Calu3 (cell line): ENCODE data around the gene ZNF443. TPM values are rescaled to one million over a fixed set of nuclear protein-coding genes. Genes with fewer than 3 reads are reported as not detected.

Experiments used
- BruUV-seq: library from RNA; stranded (reverse); fragments of 400-500 nt; replicated peaks from 2 replicates; lab custom pipeline; 2021; lab: Mats Ljungman, UMichigan
- CTCF ChIA-PET: fragments of 300-600 bp; sonication (Branson Sonifier 250); formaldehyde crosslinking; loops from one replicate; lab custom pipeline; 2022; ENCODE audit warnings: antibody characterized with exemption; lab: Charles Lee
- DNase-seq: peaks from one replicate; pipeline ENCODE4 v3.0.0; 2022
- H3K27ac Mint-ChIP-seq: one replicate; pipeline ENCODE4 v1.8.0; 2022; ENCODE audit warnings: mixed read lengths; ENCODE audit not compliant: unreplicated experiment
- H3K27me3 Mint-ChIP-seq: one replicate; pipeline ENCODE4 v1.8.0; 2022; ENCODE audit warnings: mixed read lengths; ENCODE audit not compliant: unreplicated experiment
- H3K36me3 Mint-ChIP-seq: one replicate; pipeline ENCODE4 v1.8.0; 2022; ENCODE audit warnings: mild to moderate bottlenecking, moderate library complexity, mixed read lengths; ENCODE audit not compliant: insufficient read depth, unreplicated experiment
- H3K4me1 Mint-ChIP-seq: one replicate; pipeline ENCODE4 v1.8.0; 2022; ENCODE audit warnings: mild to moderate bottlenecking, low read depth, mixed read lengths; ENCODE audit not compliant: unreplicated experiment
- H3K4me3 Mint-ChIP-seq: one replicate; pipeline ENCODE4 v1.8.0; 2022; ENCODE audit warnings: mild to moderate bottlenecking, low read depth, moderate library complexity, mixed read lengths; ENCODE audit not compliant: unreplicated experiment
- H3K9me3 Mint-ChIP-seq: one replicate; pipeline ENCODE4 v1.8.0; 2022; ENCODE audit warnings: low read depth, mixed read lengths; ENCODE audit not compliant: unreplicated experiment
- intact Hi-C: fragments of 100-400 bp; cut with micrococcal nuclease; formaldehyde crosslinking; loops from one replicate; pipeline ENCODE4 v1.10.0; 2022; ENCODE audit not compliant: unreplicated experiment
- total RNA-seq: library from RNA; stranded (reverse); gene quantifications from 2 replicates; pipeline ENCODE4 v1.2.3, GENCODE V29; 2022
- TF ChIP-seq, protein P1 (sequence below): fragments of 200-600 bp; IDR thresholded peaks from one replicate; pipeline ENCODE4 v1.8.0; 2022; ENCODE audit warnings: antibody characterized with exemption; ENCODE audit not compliant: unreplicated experiment

ZNF443 gene
- total RNA-seq, 1 experiment from 2014 or later, result 7.5 TPM

DNA sequence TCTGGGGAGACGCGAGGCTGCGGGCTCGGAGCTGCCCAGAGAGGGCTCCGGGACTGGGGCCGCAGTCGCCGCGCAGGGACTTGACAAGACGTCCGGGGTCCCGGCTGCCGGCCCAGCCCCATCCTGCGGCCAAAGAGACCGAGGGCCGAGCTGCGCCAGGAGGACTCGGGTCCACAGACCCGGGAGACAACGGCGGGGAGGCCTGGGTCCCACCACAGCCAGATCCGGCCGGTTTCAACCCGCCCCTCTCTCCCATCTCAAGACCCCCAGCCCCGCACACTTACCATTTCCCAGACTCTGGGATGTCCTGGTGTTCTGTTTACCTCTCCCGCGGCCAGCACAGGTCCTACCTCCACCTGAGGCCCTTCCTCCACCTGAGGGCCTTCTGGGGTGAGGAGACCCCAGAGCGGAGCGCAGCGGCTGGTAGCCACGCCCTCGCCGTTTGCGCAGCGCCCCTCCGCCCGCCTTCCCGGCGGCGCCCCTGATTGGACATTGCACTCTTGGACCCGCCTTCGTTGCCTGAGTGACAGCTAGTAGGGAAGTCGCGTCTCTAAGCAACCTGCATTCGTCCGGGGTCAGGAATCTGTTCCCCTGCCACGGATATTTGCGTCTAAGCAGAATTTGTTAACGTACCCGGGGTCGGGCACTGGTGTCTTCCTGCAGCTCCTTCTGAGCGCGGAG is 43.7 kb upstream of the ZNF443 start, which contains the start of gene ZNF709:
TSS of gene ZNF709 (minus strand) at position 446 of the 681 bp plus-strand sequence. CDS start at position 287, 159 bp downstream.
- no TSS peak for BruUV-seq
- Mint-ChIP-seq H3K4me3 (peak within 1 kb of the TSS; percentile 96), H3K36me3 (peaks cover 14% of the 10 kb centered on the region), H3K27me3 (no peaks in the 10 kb centered on the region), H3K4me1 (no peaks in the 10 kb centered on the region), H3K9me3 (peaks cover 4% of the 10 kb centered on the region), H3K27ac (no peak within 1 kb of the TSS)
- DNase-seq, result peak; percentile 84
- CTCF ChIA-PET, result interaction anchor here (0.6 to 1.3 kb wide), 2 partner anchors 9 to 11 kb away, joined by 4 to 9 read pairs; no protein-coding TSS in a partner anchor
- intact Hi-C loops, result no loop called here
- TF ChIP-seq, protein P1, sequence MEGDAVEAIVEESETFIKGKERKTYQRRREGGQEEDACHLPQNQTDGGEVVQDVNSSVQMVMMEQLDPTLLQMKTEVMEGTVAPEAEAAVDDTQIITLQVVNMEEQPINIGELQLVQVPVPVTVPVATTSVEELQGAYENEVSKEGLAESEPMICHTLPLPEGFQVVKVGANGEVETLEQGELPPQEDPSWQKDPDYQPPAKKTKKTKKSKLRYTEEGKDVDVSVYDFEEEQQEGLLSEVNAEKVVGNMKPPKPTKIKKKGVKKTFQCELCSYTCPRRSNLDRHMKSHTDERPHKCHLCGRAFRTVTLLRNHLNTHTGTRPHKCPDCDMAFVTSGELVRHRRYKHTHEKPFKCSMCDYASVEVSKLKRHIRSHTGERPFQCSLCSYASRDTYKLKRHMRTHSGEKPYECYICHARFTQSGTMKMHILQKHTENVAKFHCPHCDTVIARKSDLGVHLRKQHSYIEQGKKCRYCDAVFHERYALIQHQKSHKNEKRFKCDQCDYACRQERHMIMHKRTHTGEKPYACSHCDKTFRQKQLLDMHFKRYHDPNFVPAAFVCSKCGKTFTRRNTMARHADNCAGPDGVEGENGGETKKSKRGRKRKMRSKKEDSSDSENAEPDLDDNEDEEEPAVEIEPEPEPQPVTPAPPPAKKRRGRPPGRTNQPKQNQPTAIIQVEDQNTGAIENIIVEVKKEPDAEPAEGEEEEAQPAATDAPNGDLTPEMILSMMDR, result no peak

DNA sequence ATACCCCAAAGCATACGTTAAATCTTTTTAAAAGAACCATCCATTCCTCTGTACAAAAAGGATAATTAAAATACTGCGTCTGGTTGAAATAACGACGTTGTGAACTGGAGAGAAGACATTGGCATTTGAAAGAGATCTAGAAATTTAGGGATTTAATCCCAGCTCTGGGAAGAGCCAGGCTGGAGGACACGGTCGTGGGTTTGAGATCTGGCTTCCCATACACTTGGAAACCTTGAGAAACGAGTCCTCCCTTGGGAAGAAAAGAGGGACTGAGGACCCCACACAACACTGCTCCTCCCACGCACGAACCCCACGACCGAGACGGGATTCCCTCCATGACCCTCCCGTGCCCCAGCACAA is 43.2 kb upstream of the ZNF443 start:
- intact Hi-C loops, result no loop called here
- Mint-ChIP-seq H3K36me3 (peaks cover 14% of the 10 kb centered on the region), H3K4me3 (peak overlapping the region; percentile 96), H3K4me1 (no peaks in the 10 kb centered on the region), H3K27ac (no peak overlapping the region), H3K27me3 (no peaks in the 10 kb centered on the region), H3K9me3 (peaks cover 4% of the 10 kb centered on the region)
- CTCF ChIA-PET, result interaction anchor here (0.6 to 1.3 kb wide), 2 partner anchors 9 to 11 kb away, joined by 4 to 9 read pairs; no protein-coding TSS in a partner anchor
- TF ChIP-seq, protein P1, result no peak
- no TSS peak for BruUV-seq
- no peak for DNase-seq

DNA sequence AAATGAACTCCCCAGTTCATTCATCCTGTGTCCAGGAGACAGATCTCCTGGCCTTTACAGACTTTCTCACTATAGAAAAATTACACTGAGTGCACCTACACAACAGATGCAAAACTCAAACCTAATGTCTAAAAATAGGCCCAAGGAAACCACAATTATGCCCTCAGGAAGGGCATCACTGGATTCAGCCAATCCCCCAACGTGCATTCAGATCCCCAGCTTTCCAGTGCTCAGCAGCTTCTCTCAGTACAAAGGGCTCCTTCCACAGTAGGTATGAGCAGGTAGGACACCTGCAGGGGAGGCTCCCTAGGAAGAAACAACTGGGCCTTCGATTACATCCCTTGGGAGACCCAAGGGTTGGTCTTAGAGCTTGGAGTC is 41.7 kb upstream of the ZNF443 start:
- no peak for DNase-seq
- Mint-ChIP-seq H3K27ac (no peak overlapping the region), H3K9me3 (peaks cover 10% of the 10 kb centered on the region), H3K4me1 (no peaks in the 10 kb centered on the region), H3K36me3 (peaks cover 14% of the 10 kb centered on the region), H3K4me3 (no peak overlapping the region), H3K27me3 (no peaks in the 10 kb centered on the region)
- CTCF ChIA-PET, result interaction anchor here (0.5 kb wide), 1 partner anchor 81 kb away, joined by 4 read pairs; the partner anchor contains the start of gene ZNF799
- intact Hi-C loops, result no loop called here
- TF ChIP-seq, protein P1, result no peak
- BruUV-seq, result no TSS peak

DNA sequence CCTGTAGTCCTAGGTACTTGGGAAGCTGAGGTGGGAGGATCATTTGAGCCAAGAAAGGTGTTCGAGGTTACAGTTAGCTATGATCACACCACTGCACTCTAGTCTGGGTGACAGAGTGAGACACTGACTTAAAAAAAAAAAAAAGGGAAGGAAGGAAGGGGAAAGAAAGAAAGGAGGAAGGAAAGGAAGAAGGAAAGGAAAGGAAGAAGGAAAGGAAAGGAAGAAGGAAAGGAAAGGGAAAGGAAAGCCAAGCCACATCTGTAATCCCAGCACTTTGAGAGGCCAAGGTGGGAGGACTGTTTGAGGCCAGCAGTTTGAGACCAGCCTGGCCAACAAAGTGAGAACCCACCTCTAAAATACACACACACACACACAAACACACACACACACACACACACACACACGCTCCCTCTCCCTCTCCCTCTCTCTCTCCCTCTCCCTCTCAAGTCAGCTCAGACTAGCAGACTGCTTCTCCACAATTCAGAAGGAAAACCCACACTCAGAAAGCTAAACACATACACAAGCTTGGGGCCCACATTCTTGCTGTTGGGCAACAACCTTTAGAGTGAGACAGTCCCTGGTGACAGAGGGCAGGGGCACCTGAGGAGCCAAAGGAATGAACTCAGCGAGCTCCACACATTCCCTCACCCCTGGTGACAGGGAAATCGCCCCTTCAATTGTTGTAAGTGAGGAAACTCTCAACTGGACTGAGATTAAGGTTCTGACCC is 41.1 kb upstream of the ZNF443 start:
- Mint-ChIP-seq H3K36me3 (peaks cover 14% of the 10 kb centered on the region), H3K27ac (no peak overlapping the region), H3K4me3 (no peak overlapping the region), H3K27me3 (no peaks in the 10 kb centered on the region), H3K4me1 (no peaks in the 10 kb centered on the region), H3K9me3 (peaks cover 10% of the 10 kb centered on the region)
- TF ChIP-seq, protein P1, result no peak
- intact Hi-C loops, result no loop called here
- BruUV-seq, result no TSS peak
- DNase-seq, result no peak
- CTCF ChIA-PET, result interaction anchor here (0.5 kb wide), 1 partner anchor 81 kb away, joined by 4 read pairs; the partner anchor contains the start of gene ZNF799
